ENCODE measurements around the gene EEF2K. TPM values are rescaled to one million over a fixed set of nuclear protein-coding genes. Genes with fewer than 3 reads are reported as not detected.
A peak's percentile ranks its signal among the peaks of the same experiment; 100 is the strongest.

The EEF2K gene
- total RNA-seq, 1 donor from 2014 or later: 19.3 TPM

- no peaks in the 10 kb centered on the region for H3K4me1 Mint-ChIP-seq (ENCODE audit: unreplicated experiment)
- no peak overlapping the region for H3K27ac Mint-ChIP-seq (ENCODE audit: unreplicated experiment)
- TF ChIP-seq, protein P1, sequence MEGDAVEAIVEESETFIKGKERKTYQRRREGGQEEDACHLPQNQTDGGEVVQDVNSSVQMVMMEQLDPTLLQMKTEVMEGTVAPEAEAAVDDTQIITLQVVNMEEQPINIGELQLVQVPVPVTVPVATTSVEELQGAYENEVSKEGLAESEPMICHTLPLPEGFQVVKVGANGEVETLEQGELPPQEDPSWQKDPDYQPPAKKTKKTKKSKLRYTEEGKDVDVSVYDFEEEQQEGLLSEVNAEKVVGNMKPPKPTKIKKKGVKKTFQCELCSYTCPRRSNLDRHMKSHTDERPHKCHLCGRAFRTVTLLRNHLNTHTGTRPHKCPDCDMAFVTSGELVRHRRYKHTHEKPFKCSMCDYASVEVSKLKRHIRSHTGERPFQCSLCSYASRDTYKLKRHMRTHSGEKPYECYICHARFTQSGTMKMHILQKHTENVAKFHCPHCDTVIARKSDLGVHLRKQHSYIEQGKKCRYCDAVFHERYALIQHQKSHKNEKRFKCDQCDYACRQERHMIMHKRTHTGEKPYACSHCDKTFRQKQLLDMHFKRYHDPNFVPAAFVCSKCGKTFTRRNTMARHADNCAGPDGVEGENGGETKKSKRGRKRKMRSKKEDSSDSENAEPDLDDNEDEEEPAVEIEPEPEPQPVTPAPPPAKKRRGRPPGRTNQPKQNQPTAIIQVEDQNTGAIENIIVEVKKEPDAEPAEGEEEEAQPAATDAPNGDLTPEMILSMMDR (IDR thresholded peaks at IDR 0.05; ENCODE audit: unreplicated experiment): peak; percentile 86
- DNase-seq (ENCODE audit: low spot score): peak; percentile 53
- no peaks in the 10 kb centered on the region for H3K9me3 Mint-ChIP-seq (ENCODE audit: unreplicated experiment)
- H3K27me3 Mint-ChIP-seq (ENCODE audit: unreplicated experiment): peaks cover 2% of the 10 kb centered on the region
- peaks cover 26% of the 10 kb centered on the region for H3K36me3 Mint-ChIP-seq (ENCODE audit: low read depth, unreplicated experiment)
- peak overlapping the region; percentile 62 for H3K4me3 Mint-ChIP-seq (ENCODE audit: unreplicated experiment)
These were observed 115.4 kb downstream of the EEF2K start for GRCh38 chr16:22321340-22322001.

DNA sequence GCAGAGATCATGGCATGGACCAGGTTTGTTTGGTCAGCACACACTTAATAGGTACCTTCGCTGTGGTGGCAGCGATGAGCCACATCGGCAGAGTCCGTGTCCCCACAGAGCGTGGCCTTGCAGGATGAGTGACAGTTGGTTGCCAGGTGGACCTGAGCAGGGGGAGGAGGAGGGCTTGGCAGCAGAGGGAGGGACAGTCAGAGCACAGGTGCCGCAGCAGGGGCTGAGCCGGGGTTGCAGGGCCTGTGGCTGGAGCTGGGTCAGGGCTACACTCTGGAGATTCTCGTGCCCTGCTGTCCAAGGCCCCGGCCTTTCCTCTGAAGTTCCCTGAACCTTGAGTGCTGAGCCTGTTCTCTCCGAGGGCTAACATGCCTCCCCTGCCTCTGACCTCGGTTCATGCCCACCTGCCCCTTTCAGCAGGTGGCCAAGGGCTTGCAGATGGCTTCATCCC, 116.0 kb downstream of the EEF2K start:
- TF ChIP-seq, protein P1 (IDR thresholded peaks at IDR 0.05; ENCODE audit: unreplicated experiment): no peak
- peak overlapping the region; percentile 62 for H3K4me3 Mint-ChIP-seq (ENCODE audit: unreplicated experiment)
- no peak overlapping the region for H3K27ac Mint-ChIP-seq (ENCODE audit: unreplicated experiment)
- no peaks in the 10 kb centered on the region for H3K4me1 Mint-ChIP-seq (ENCODE audit: unreplicated experiment)
- DNase-seq (ENCODE audit: low spot score): no peak
- H3K27me3 Mint-ChIP-seq (ENCODE audit: unreplicated experiment): peaks cover 2% of the 10 kb centered on the region
- no peaks in the 10 kb centered on the region for H3K9me3 Mint-ChIP-seq (ENCODE audit: unreplicated experiment)
- H3K36me3 Mint-ChIP-seq (ENCODE audit: low read depth, unreplicated experiment): peaks cover 27% of the 10 kb centered on the region

GRCh38 chr16:22322741-22323140, 116.7 kb downstream of the EEF2K start:
- H3K36me3 Mint-ChIP-seq (ENCODE audit: low read depth, unreplicated experiment): peaks cover 28% of the 10 kb centered on the region
- no peak overlapping the region for H3K4me3 Mint-ChIP-seq (ENCODE audit: unreplicated experiment)
- TF ChIP-seq, protein P1 (IDR thresholded peaks at IDR 0.05; ENCODE audit: unreplicated experiment): no peak

GRCh38 chr16:22323173-22323958, 117.3 kb downstream of the EEF2K start:
- Mint-ChIP-seq H3K9me3 (ENCODE audit: unreplicated experiment) (no peaks in the 10 kb centered on the region), H3K27ac (ENCODE audit: unreplicated experiment) (no peak overlapping the region), H3K4me3 (ENCODE audit: unreplicated experiment) (no peak overlapping the region), H3K27me3 (ENCODE audit: unreplicated experiment) (peaks cover 2% of the 10 kb centered on the region), H3K36me3 (ENCODE audit: low read depth, unreplicated experiment) (peaks cover 28% of the 10 kb centered on the region), H3K4me1 (ENCODE audit: unreplicated experiment) (no peaks in the 10 kb centered on the region)
- TF ChIP-seq, protein P1 (IDR thresholded peaks at IDR 0.05; ENCODE audit: unreplicated experiment): no peak
- no peak for DNase-seq (ENCODE audit: low spot score)

More at GRCh38 chr16:22322741-22323140, 116.7 kb downstream of the EEF2K start:
- H3K27ac Mint-ChIP-seq (ENCODE audit: unreplicated experiment): no peak overlapping the region
- H3K4me1 Mint-ChIP-seq (ENCODE audit: unreplicated experiment): no peaks in the 10 kb centered on the region
- peaks cover 2% of the 10 kb centered on the region for H3K27me3 Mint-ChIP-seq (ENCODE audit: unreplicated experiment)
- DNase-seq (ENCODE audit: low spot score): no peak
- no peaks in the 10 kb centered on the region for H3K9me3 Mint-ChIP-seq (ENCODE audit: unreplicated experiment)

Data from endothelial cell (in vitro differentiated cells).